Ascending aorta (tissue), 2 donors: ENCODE results near the gene OTUB1. TPM values are rescaled to one million over a fixed set of nuclear protein-coding genes. Genes with fewer than 3 reads are reported as not detected.

ENCODE experiments used
- DNase-seq, 2 donors: peaks; one replicate each; pipeline ENCODE4 v3.0.0-alpha.2; 2019; ENCODE audit warnings: low spot score in 2 of 2
- H3K27ac ChIP-seq, 2 donors: fragments of 200-600 bp; sonication (generic); one replicate each; pipeline ENCODE4 v1.5.1; 2016 to 2017; ENCODE audit warnings: mild to moderate bottlenecking in 1 of 2
- H3K27me3 ChIP-seq: fragments of 200-600 bp; sonication (generic); one replicate; pipeline ENCODE4 v1.5.1; 2017
- H3K36me3 ChIP-seq, 2 donors: fragments of 200-600 bp; sonication (generic); one replicate each; pipeline ENCODE4 v1.5.1; 2016
- H3K4me1 ChIP-seq, 2 donors: fragments of 200-600 bp; sonication (generic); one replicate each; pipeline ENCODE4 v1.5.1; 2016 to 2017; ENCODE audit warnings: mild to moderate bottlenecking in 1 of 2
- H3K4me3 ChIP-seq, 2 donors: fragments of 200-600 bp; sonication (generic); one replicate each; pipeline ENCODE4 v1.5.1; 2016 to 2017; ENCODE audit warnings: mild to moderate bottlenecking in 1 of 2
- H3K9me3 ChIP-seq, 2 donors: fragments of 200-600 bp; sonication (generic); one replicate each; pipeline ENCODE4 v1.5.1; 2016
- intact Hi-C: fragments of 100-400 bp; cut with DNase I; formaldehyde crosslinking; loops from one replicate; pipeline ENCODE4 v1.15.1; 2023
- total RNA-seq: library from RNA; depleted of rRNA; stranded (reverse); fragments of >200 nt; gene quantifications from one replicate; pipeline ENCODE4 v1.1.0, GENCODE V29; 2016
- TF ChIP-seq, protein P1 (sequence below), 3 experiments: fragments of 200-600 bp in 2 of 3; fragments of 450-650 bp in 1 of 3; sonication (generic) in 2 of 3; IDR thresholded peaks; one replicate each; pipeline ENCODE4 v1.5.1; 2016 to 2019; ENCODE audit warnings: antibody characterized with exemption in 3 of 3, mild to moderate bottlenecking in 1 of 3, moderate library complexity in 1 of 3

The OTUB1 gene
- total RNA-seq, 1 donor from 2014 or later = 89.4 TPM

DNA sequence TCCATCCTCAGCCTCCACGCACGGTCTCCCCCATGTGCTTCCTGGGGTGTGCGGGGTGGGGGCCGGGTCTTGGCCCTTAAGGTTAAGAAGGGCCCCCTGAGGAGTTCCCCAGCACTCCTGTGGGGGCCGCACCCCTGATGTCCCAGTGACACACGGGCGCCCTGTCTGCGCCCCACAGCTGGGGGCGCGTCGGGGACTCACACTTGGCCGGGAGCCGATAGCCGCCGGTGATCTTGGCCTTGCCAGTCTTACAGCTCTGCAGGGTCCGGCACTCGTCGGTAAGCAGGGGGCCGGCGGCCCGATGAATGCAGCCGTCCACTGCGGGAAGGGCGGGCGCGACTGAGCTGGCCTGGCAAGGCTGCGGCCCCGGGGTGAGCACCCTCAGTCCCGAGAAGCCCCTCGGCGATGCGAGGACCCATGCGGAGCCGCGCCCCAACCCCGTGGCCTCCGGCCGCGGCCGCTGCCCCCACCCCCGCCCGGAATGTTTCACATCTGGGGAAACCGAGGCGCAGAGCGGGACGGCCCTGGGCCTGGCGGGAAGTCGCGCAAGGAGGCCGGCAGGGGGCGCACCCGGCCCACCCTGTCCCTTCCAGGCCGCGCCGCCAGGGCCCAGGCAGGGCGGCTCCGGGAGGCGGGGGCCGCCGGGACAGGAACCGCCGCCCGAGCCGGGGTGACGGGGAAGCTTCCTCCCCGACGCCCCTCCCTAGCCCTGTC is 13.9 kb downstream of the OTUB1 start:
- Histone ChIP-seq H3K4me3 (peak overlapping the region; percentile 47 to 62), H3K27ac (no peak overlapping the region)

DNA sequence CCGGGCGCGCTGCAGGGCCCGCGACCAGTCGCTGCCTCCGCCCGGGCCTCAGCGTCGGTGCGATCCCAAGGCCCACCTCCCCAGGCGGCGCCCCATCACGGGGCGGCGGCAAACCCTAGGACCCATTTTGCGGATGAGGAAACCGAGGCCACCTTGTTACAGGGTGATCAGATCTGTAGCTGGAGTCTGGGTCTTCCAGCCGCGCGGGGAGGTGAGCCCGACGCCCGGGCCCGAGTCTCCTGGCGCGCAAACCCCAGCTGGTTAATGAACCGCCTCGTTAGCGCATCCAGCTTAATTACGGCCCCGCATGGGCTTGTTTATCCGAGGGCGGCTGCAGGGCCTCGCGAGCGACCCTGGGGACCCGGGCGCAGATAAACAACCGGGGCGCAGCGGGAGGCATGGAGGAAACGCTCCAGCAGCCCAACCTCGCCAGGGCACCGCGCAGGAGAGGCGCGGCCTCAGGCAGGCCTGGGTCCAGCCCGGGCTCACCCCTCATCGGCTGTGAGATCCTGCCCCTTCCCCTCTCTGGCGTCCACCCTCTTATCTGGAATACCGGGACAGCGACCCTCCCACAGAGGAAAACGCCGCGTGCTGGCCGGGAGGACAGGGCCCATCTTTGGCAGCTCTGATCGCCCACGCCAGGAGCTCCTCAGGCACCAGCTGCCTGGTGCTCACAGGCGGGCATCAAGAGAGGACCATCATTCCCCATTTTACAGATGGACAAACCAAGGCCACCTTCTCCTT is 14.7 kb downstream of the OTUB1 start:
- intact Hi-C loops = loop anchor here (1.0 kb wide), 2 partner anchors 147 to 152 kb away; no protein-coding TSS in a partner anchor
- Histone ChIP-seq H3K4me1 (peaks cover 11 to 18% of the 10 kb centered on the region in 2 donors), H3K4me3 (peak overlapping the region; percentile 47 to 62), H3K9me3 (no peaks in the 10 kb centered on the region), H3K27ac (no peak overlapping the region), H3K36me3 (peaks cover 23 to 30% of the 10 kb centered on the region in 2 donors), H3K27me3 (no peaks in the 10 kb centered on the region)
- DNase-seq = no peak
- TF ChIP-seq, protein P1, sequence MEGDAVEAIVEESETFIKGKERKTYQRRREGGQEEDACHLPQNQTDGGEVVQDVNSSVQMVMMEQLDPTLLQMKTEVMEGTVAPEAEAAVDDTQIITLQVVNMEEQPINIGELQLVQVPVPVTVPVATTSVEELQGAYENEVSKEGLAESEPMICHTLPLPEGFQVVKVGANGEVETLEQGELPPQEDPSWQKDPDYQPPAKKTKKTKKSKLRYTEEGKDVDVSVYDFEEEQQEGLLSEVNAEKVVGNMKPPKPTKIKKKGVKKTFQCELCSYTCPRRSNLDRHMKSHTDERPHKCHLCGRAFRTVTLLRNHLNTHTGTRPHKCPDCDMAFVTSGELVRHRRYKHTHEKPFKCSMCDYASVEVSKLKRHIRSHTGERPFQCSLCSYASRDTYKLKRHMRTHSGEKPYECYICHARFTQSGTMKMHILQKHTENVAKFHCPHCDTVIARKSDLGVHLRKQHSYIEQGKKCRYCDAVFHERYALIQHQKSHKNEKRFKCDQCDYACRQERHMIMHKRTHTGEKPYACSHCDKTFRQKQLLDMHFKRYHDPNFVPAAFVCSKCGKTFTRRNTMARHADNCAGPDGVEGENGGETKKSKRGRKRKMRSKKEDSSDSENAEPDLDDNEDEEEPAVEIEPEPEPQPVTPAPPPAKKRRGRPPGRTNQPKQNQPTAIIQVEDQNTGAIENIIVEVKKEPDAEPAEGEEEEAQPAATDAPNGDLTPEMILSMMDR (IDR thresholded peaks at IDR 0.05) = no peak

More for the DNA sequence above, 13.9 kb downstream of the OTUB1 start:
- peaks cover 26 to 36% of the 10 kb centered on the region in 2 donors for H3K36me3 ChIP-seq
- intact Hi-C loops = loop anchor here (1.0 kb wide), 2 partner anchors 148 to 153 kb away; no protein-coding TSS in a partner anchor
- H3K27me3 ChIP-seq = no peaks in the 10 kb centered on the region
- H3K9me3 ChIP-seq = no peaks in the 10 kb centered on the region
- peaks cover 11 to 18% of the 10 kb centered on the region in 2 donors for H3K4me1 ChIP-seq
- peak in 1 of 2 donors; percentile 79 for DNase-seq
- TF ChIP-seq, protein P1 (IDR thresholded peaks at IDR 0.05) = peak; percentile 54 to 95 (median 79)

DNA sequence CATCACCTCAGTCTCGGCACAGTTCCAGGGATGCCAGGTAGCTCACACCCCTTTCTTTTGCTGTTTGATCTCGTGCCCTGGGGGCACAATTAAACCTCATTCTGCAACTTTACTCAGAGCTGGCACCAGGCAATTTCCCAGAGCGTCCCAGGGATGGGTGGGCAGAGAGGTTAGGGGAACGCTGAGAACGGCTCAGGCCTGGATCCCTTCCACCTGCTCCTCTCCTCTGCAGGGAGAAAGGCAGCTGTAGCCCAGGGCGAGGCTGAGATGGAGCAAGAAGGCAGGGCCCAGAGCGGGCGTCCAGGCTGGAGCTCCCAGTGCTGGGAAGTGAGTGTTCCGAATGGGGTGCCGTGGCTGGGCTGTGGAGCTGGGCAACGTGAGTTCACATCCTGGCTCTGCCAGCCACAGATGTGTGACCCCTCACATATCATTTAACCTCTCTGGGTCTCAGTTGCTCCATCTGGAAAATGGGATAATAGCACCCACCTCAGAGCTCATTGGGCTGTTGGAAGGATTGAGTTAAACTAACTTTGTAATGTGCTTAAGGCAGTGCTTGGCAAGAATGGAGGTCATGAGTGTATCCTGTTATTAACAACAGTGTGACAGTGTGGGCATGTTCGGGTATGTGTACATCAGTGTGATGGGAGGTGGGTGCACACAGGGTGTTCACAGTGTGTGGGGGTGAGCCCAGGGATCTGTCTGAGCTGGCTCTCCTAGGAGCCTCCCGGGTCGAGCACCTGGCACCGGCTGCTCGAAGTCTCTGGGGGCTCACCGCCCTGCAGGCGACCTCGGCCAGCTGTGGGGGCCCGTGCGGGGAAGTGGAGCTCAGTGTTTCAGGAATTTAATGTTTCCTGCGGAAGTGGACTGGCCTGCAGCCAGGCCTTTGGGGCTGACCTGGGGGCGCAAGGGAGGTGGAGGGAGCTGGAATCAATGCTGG is 15.5 kb downstream of the OTUB1 start:
- H3K9me3 ChIP-seq = no peaks in the 10 kb centered on the region
- intact Hi-C loops = no loop called here
- peaks cover 15 to 21% of the 10 kb centered on the region in 2 donors for H3K36me3 ChIP-seq
- H3K27me3 ChIP-seq = no peaks in the 10 kb centered on the region
- no peak overlapping the region for H3K27ac ChIP-seq
- H3K4me3 ChIP-seq = no peak overlapping the region
- H3K4me1 ChIP-seq = peaks cover 11 to 18% of the 10 kb centered on the region in 2 donors
- DNase-seq = no peak
- TF ChIP-seq, protein P1 (IDR thresholded peaks at IDR 0.05) = no peak

DNA sequence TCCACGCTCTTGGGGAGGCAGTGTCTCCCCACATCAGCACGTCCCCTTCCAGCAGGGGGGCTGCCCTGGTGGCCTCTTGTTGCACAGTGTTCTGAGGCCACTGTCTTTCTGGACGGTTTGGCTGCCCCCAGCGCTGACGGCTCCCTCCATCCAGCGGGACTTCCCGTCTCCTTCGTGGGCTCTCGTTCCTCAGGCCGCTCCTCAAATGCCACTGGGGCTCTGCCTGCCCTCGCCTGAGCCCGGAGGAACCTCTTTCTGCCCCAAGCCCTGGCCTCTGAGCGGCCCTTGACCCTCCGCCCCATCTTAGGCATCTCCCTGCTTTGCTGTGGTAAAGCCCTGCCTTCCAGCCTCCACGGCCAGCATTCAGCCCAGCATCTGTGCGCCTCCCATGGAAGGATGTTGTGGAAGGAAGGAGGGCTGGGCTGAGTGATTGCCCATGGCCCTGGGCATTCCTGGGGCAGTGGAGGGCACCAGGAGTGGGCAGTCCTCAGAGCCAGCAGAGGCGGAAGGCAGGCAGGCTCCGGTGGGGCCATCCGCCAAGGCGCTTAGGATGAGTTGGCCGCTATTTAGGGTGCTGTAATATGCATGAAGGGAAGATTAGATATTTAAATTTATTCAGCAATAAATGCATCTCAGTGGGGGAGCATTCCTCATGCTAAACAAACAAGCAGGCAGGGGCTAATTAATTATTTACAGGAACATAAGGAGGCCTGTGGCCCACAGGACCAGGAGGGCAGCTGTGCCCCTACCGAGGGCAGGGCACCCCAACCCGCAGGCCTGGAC is 17.8 kb downstream of the OTUB1 start:
- TF ChIP-seq, protein P1 (IDR thresholded peaks at IDR 0.05) = no peak

More for the DNA sequence above, 17.8 kb downstream of the OTUB1 start:
- no peaks in the 10 kb centered on the region for H3K9me3 ChIP-seq
- H3K27ac ChIP-seq = no peak overlapping the region
- H3K36me3 ChIP-seq = no peaks in the 10 kb centered on the region
- H3K4me3 ChIP-seq = no peak overlapping the region
- intact Hi-C loops = no loop called here
- no peaks in the 10 kb centered on the region for H3K27me3 ChIP-seq
- peaks cover 11 to 28% of the 10 kb centered on the region in 2 donors for H3K4me1 ChIP-seq
- DNase-seq = no peak
